Activated T-cell treated with anti-CD3 and anti-CD28 coated beads, Interleukin-2, amount 50 U/mL, for 72 hours (primary cell): ENCODE results near the gene ZFP62. TPM values are rescaled to one million over a fixed set of nuclear protein-coding genes. Genes with fewer than 3 reads are reported as not detected.
"Not testable (repeated sequence)": the region's sequence is repeated elsewhere in the genome, so short reads cannot be mapped to it uniquely, and the experiment has no call there.

Experiments
- ATAC-seq, 2 donors: fragments of 150-1000 bp; cut with Tn5 transposase; replicated peaks in 1 of 2; 2 replicates each; pipeline ENCODE4 v1.10.0; 2021; ENCODE audit warnings: moderate library complexity in 2 of 2, mild to moderate bottlenecking in 1 of 2
- DNase-seq, 2 donors: peaks; one replicate each; pipeline ENCODE4 v3.0.0; 2021 to 2022; ENCODE audit warnings: mixed read lengths in 1 of 2
- H3K27ac Mint-ChIP-seq: one replicate; pipeline ENCODE4 v1.8.0; 2022; ENCODE audit warnings: mild to moderate bottlenecking, moderate library complexity, mixed read lengths
- H3K27me3 Mint-ChIP-seq: one replicate; pipeline ENCODE4 v1.8.0; 2022; ENCODE audit warnings: low read depth, mixed read lengths
- H3K36me3 Mint-ChIP-seq, 2 donors: one replicate each; pipeline ENCODE4 v1.8.0; 2022; ENCODE audit warnings: mixed read lengths in 2 of 2, mild to moderate bottlenecking in 1 of 2; ENCODE audit not compliant: insufficient read depth in 2 of 2
- H3K4me1 Mint-ChIP-seq: one replicate; pipeline ENCODE4 v1.8.0; 2022; ENCODE audit warnings: low read depth, mixed read lengths
- H3K4me3 Mint-ChIP-seq, 2 donors: one replicate each; pipeline ENCODE4 v1.8.0; 2022; ENCODE audit warnings: mild to moderate bottlenecking in 2 of 2, mixed read lengths in 2 of 2, moderate library complexity in 2 of 2
- H3K9me3 Mint-ChIP-seq, 2 donors: one replicate each; pipeline ENCODE4 v1.8.0; 2022; ENCODE audit warnings: mixed read lengths in 2 of 2
- total RNA-seq, 2 donors: library from RNA; stranded (reverse); gene quantifications; one replicate each; pipeline ENCODE4 v1.2.3, GENCODE V29; 2022

ZFP62 gene
- total RNA-seq, 2 donors from 2014 or later, result 22.8 to 34.9 TPM

- H3K4me3 Mint-ChIP-seq, result peak overlapping the region; percentile 99
- DNase-seq, result peak; percentile 51 to 54
- peak overlapping the region; percentile 96 for H3K27ac Mint-ChIP-seq
- ATAC-seq, result peak; percentile 72 to 80
- H3K27me3 Mint-ChIP-seq, result no peaks in the 10 kb centered on the region
- peaks cover 50% of the 10 kb centered on the region for H3K4me1 Mint-ChIP-seq
- H3K36me3 Mint-ChIP-seq, result peaks cover 15 to 32% of the 10 kb centered on the region in 2 donors
- H3K9me3 Mint-ChIP-seq, result no peaks in the 10 kb centered on the region
Measured at GRCh38 chr5:180832638-180833068, 28.4 kb downstream of the ZFP62 start.

- ATAC-seq (peak; percentile 79 to 83), DNase-seq (peak; percentile 85 to 88)
- H3K4me1 Mint-ChIP-seq, result peaks cover 53% of the 10 kb centered on the region
- no peaks in the 10 kb centered on the region for H3K27me3 Mint-ChIP-seq
- peaks cover 15 to 33% of the 10 kb centered on the region in 2 donors for H3K36me3 Mint-ChIP-seq
- peak overlapping the region; percentile 99 for H3K4me3 Mint-ChIP-seq
- peak overlapping the region; percentile 96 for H3K27ac Mint-ChIP-seq
- H3K9me3 Mint-ChIP-seq, result no peaks in the 10 kb centered on the region
Measured at GRCh38 chr5:180831139-180832093, 29.7 kb downstream of the ZFP62 start.

GRCh38 chr5:180830253-180831138, 30.6 kb downstream of the ZFP62 start:
- Mint-ChIP-seq H3K4me1 (peaks cover 62% of the 10 kb centered on the region), H3K27ac (peak overlapping the region; percentile 94), H3K9me3 (no peaks in the 10 kb centered on the region), H3K4me3 (peak overlapping the region; percentile 99), H3K36me3 (peaks cover 14 to 32% of the 10 kb centered on the region in 2 donors), H3K27me3 (no peaks in the 10 kb centered on the region)
- DNase-seq (peak; percentile 74 to 75), ATAC-seq (peak; percentile 39 to 43)

- peak overlapping the region; percentile 99 for H3K4me3 Mint-ChIP-seq
- peaks cover 67% of the 10 kb centered on the region for H3K4me1 Mint-ChIP-seq
- H3K36me3 Mint-ChIP-seq, result peaks cover 14 to 32% of the 10 kb centered on the region in 2 donors
- no peak for DNase-seq
- ATAC-seq, result no peak
- no peaks in the 10 kb centered on the region for H3K27me3 Mint-ChIP-seq
- no peaks in the 10 kb centered on the region for H3K9me3 Mint-ChIP-seq
- peak overlapping the region; percentile 94 for H3K27ac Mint-ChIP-seq
Measured at GRCh38 chr5:180829726-180830125, 31.4 kb downstream of the ZFP62 start.

- not testable (repeated sequence) for DNase-seq
Measured at GRCh38 chr5:180828756-180829531, 32.1 kb downstream of the ZFP62 start.

GRCh38 chr5:180827374-180827773, 33.7 kb downstream of the ZFP62 start:
- not testable (repeated sequence) for H3K27ac Mint-ChIP-seq, ATAC-seq, H3K9me3 Mint-ChIP-seq, H3K4me3 Mint-ChIP-seq, DNase-seq, H3K27me3 Mint-ChIP-seq
- peaks cover 14 to 20% of the 10 kb centered on the region in 2 donors for H3K36me3 Mint-ChIP-seq
- H3K4me1 Mint-ChIP-seq, result peaks cover 58% of the 10 kb centered on the region

More at GRCh38 chr5:180828756-180829531, 32.1 kb downstream of the ZFP62 start:
- peaks cover 14 to 24% of the 10 kb centered on the region in 2 donors for H3K36me3 Mint-ChIP-seq
- H3K27ac Mint-ChIP-seq, H3K9me3 Mint-ChIP-seq, ATAC-seq, H3K27me3 Mint-ChIP-seq: not testable (repeated sequence)
- H3K4me3 Mint-ChIP-seq, result peak overlapping the region in 1 of 2 donors; percentile 31
- peaks cover 65% of the 10 kb centered on the region for H3K4me1 Mint-ChIP-seq

GRCh38 chr5:180825768-180826525, 35.1 kb downstream of the ZFP62 start:
- peak; percentile 70 to 71 for DNase-seq
- peaks cover 12 to 17% of the 10 kb centered on the region in 2 donors for H3K36me3 Mint-ChIP-seq
- ATAC-seq, result peak; percentile 85
- H3K27me3 Mint-ChIP-seq, result no peaks in the 10 kb centered on the region
- H3K27ac Mint-ChIP-seq, result peak overlapping the region; percentile 14
- H3K4me1 Mint-ChIP-seq, result peaks cover 53% of the 10 kb centered on the region
- peak overlapping the region; percentile 53 to 59 for H3K4me3 Mint-ChIP-seq
- no peaks in the 10 kb centered on the region for H3K9me3 Mint-ChIP-seq

GRCh38 chr5:180824630-180825476, 36.2 kb downstream of the ZFP62 start:
- ATAC-seq (no peak), DNase-seq (no peak)
- Mint-ChIP-seq H3K4me1 (peaks cover 49% of the 10 kb centered on the region), H3K9me3 (no peaks in the 10 kb centered on the region), H3K27ac (no peak overlapping the region), H3K27me3 (no peaks in the 10 kb centered on the region), H3K4me3 (peak overlapping the region in 1 of 2 donors; percentile 59), H3K36me3 (peaks cover 4 to 9% of the 10 kb centered on the region in 2 donors)

- Mint-ChIP-seq H3K9me3 (no peaks in the 10 kb centered on the region), H3K27me3 (no peaks in the 10 kb centered on the region), H3K36me3 (peaks cover under 1 to 2% of the 10 kb centered on the region in 2 donors), H3K27ac (no peak overlapping the region), H3K4me3 (peak overlapping the region; percentile 43 to 56), H3K4me1 (peaks cover 42% of the 10 kb centered on the region)
- no peak for DNase-seq
- no peak for ATAC-seq
Measured at GRCh38 chr5:180823940-180824629, 37.0 kb downstream of the ZFP62 start.

GRCh38 chr5:180823346-180823745, 37.7 kb downstream of the ZFP62 start:
- Mint-ChIP-seq H3K36me3 (peaks cover 0 to 2% of the 10 kb centered on the region in 2 donors), H3K4me3 (no peak overlapping the region), H3K9me3 (no peaks in the 10 kb centered on the region), H3K27me3 (no peaks in the 10 kb centered on the region), H3K27ac (no peak overlapping the region), H3K4me1 (peaks cover 39% of the 10 kb centered on the region)
- DNase-seq (no peak), ATAC-seq (no peak)

GRCh38 chr5:180821538-180821937, 39.5 kb downstream of the ZFP62 start:
- no peak overlapping the region for H3K4me3 Mint-ChIP-seq
- no peak for ATAC-seq
- H3K36me3 Mint-ChIP-seq, result peaks cover 0 to 2% of the 10 kb centered on the region in 2 donors
- no peaks in the 10 kb centered on the region for H3K9me3 Mint-ChIP-seq
- DNase-seq, result no peak
- H3K27me3 Mint-ChIP-seq, result no peaks in the 10 kb centered on the region
- no peak overlapping the region for H3K27ac Mint-ChIP-seq
- H3K4me1 Mint-ChIP-seq, result peaks cover 52% of the 10 kb centered on the region
